ENCODE data around the gene LYST.
"Not testable (repeated sequence)": the region's sequence is repeated elsewhere in the genome, so short reads cannot be mapped to it uniquely, and the experiment has no call there.

Gene LYST

GRCh38 chr1:235643837-235644692 is 222.6 kb downstream of the LYST start:
- POLR2A ChIA-PET = no interaction called here
- TF ChIP-seq CTBP1 (IDR thresholded peaks at IDR 0.05; ENCODE audit: borderline replicate concordance) (no peak), TARDBP (IDR thresholded peaks at IDR 0.05) (no peak), SUZ12 (IDR thresholded peaks at IDR 0.05) (no peak), NFRKB (IDR thresholded peaks at IDR 0.05) (no peak), L3MBTL2 (conservative IDR thresholded peaks at IDR 0.05) (no peak), BHLHE40 (IDR thresholded peaks at IDR 0.05; ENCODE audit: borderline replicate concordance) (no peak), LEF1 (IDR thresholded peaks at IDR 0.05; ENCODE audit: borderline replicate concordance) (no peak), ZNF384 (IDR thresholded peaks at IDR 0.05) (no peak), FOXA1 (IDR thresholded peaks at IDR 0.05) (no peak)
- CTCF ChIA-PET = no interaction called here
- no peak for DNase-seq (ENCODE audit: extremely low spot score)

- TF ChIP-seq BHLHE40 (IDR thresholded peaks at IDR 0.05; ENCODE audit: borderline replicate concordance) (no peak), SP1 (IDR thresholded peaks at IDR 0.05) (no peak), FOXA1 (IDR thresholded peaks at IDR 0.05) (no peak), SUZ12 (IDR thresholded peaks at IDR 0.05) (no peak), NFRKB (IDR thresholded peaks at IDR 0.05) (no peak), PKNOX1 (IDR thresholded peaks at IDR 0.05) (no peak), HDGF (IDR thresholded peaks at IDR 0.05; ENCODE audit: borderline replicate concordance) (no peak), ZNF384 (IDR thresholded peaks at IDR 0.05) (no peak), TARDBP (IDR thresholded peaks at IDR 0.05) (no peak), ELF4 (IDR thresholded peaks at IDR 0.05) (no peak), L3MBTL2 (conservative IDR thresholded peaks at IDR 0.05) (no peak), FOXM1 (IDR thresholded peaks at IDR 0.05; ENCODE audit: borderline replicate concordance) (no peak), CTBP1 (IDR thresholded peaks at IDR 0.05; ENCODE audit: borderline replicate concordance) (no peak), FOXK2 (IDR thresholded peaks at IDR 0.05) (no peak), ARNT (IDR thresholded peaks at IDR 0.05) (no peak), LEF1 (IDR thresholded peaks at IDR 0.05; ENCODE audit: borderline replicate concordance) (no peak)
- DNase-seq (ENCODE audit: extremely low spot score) = no peak
- POLR2A ChIA-PET = no interaction called here
- CTCF ChIA-PET = no interaction called here
Measured at GRCh38 chr1:235642943-235643371, 223.7 kb downstream of the LYST start.

GRCh38 chr1:235642011-235642942 is 224.4 kb downstream of the LYST start:
- TF ChIP-seq SP1 (IDR thresholded peaks at IDR 0.05) (no peak), CTBP1 (IDR thresholded peaks at IDR 0.05; ENCODE audit: borderline replicate concordance) (no peak), ZNF384 (IDR thresholded peaks at IDR 0.05) (no peak), LEF1 (IDR thresholded peaks at IDR 0.05; ENCODE audit: borderline replicate concordance) (no peak), PKNOX1 (IDR thresholded peaks at IDR 0.05) (no peak), HDGF (IDR thresholded peaks at IDR 0.05; ENCODE audit: borderline replicate concordance) (no peak), ARNT (IDR thresholded peaks at IDR 0.05) (no peak)
- DNase-seq (ENCODE audit: extremely low spot score) = no peak
- ChIA-PET CTCF (interaction anchor here (1.1 kb wide), 1 partner anchor 41 kb away, joined by 4 read pairs; no protein-coding TSS in a partner anchor), POLR2A (no interaction called here)

- POLR2A ChIA-PET = no interaction called here
- CTCF ChIA-PET = no interaction called here
- no peak for TF ChIP-seq FOXK2 (IDR thresholded peaks at IDR 0.05)
- no peak for TF ChIP-seq LEF1 (IDR thresholded peaks at IDR 0.05; ENCODE audit: borderline replicate concordance)
- no peak for TF ChIP-seq ZNF384 (IDR thresholded peaks at IDR 0.05)
- TF ChIP-seq NFRKB (IDR thresholded peaks at IDR 0.05) = no peak
- no peak for TF ChIP-seq FOXA1 (IDR thresholded peaks at IDR 0.05)
- TF ChIP-seq FOXM1 (IDR thresholded peaks at IDR 0.05; ENCODE audit: borderline replicate concordance) = no peak
- TF ChIP-seq L3MBTL2 (conservative IDR thresholded peaks at IDR 0.05) = no peak
- no peak for TF ChIP-seq CTBP1 (IDR thresholded peaks at IDR 0.05; ENCODE audit: borderline replicate concordance)
- TF ChIP-seq SUZ12 (IDR thresholded peaks at IDR 0.05) = no peak
- no peak for TF ChIP-seq HDGF (IDR thresholded peaks at IDR 0.05; ENCODE audit: borderline replicate concordance)
- TF ChIP-seq BHLHE40 (IDR thresholded peaks at IDR 0.05; ENCODE audit: borderline replicate concordance) = no peak
- DNase-seq (ENCODE audit: extremely low spot score) = no peak
Measured at GRCh38 chr1:235640580-235640979, 226.1 kb downstream of the LYST start.

GRCh38 chr1:235639226-235640205 is 227.2 kb downstream of the LYST start:
- POLR2A ChIA-PET = no interaction called here
- TF ChIP-seq FOXK2 (IDR thresholded peaks at IDR 0.05) (no peak), NFRKB (IDR thresholded peaks at IDR 0.05) (no peak), SP1 (IDR thresholded peaks at IDR 0.05) (no peak), HDGF (IDR thresholded peaks at IDR 0.05; ENCODE audit: borderline replicate concordance) (no peak), CTBP1 (IDR thresholded peaks at IDR 0.05; ENCODE audit: borderline replicate concordance) (no peak), LEF1 (IDR thresholded peaks at IDR 0.05; ENCODE audit: borderline replicate concordance) (no peak), L3MBTL2 (conservative IDR thresholded peaks at IDR 0.05) (no peak), SUZ12 (IDR thresholded peaks at IDR 0.05) (no peak), TARDBP (IDR thresholded peaks at IDR 0.05) (no peak), BHLHE40 (IDR thresholded peaks at IDR 0.05; ENCODE audit: borderline replicate concordance) (no peak), ELF4 (IDR thresholded peaks at IDR 0.05) (no peak), ZNF384 (IDR thresholded peaks at IDR 0.05) (no peak), FOXM1 (IDR thresholded peaks at IDR 0.05; ENCODE audit: borderline replicate concordance) (no peak), FOXA1 (IDR thresholded peaks at IDR 0.05) (no peak), PKNOX1 (IDR thresholded peaks at IDR 0.05) (no peak), ARNT (IDR thresholded peaks at IDR 0.05) (no peak)
- CTCF ChIA-PET = no interaction called here
- DNase-seq (ENCODE audit: extremely low spot score) = no peak

- CTCF ChIA-PET; POLR2A ChIA-PET; DNase-seq (ENCODE audit: extremely low spot score): not testable (repeated sequence)
Measured at GRCh38 chr1:235638612-235639011, 228.1 kb downstream of the LYST start.
